GM18907 (cell line): Measurements from ENCODE around the gene GPR183.

Experiments used
- ATAC-seq: cut with Tn5 transposase; IDR thresholded peaks from one replicate; pipeline ENCODE4 v1.9.1; 2021; ENCODE audit warnings: mild to moderate bottlenecking, moderate library complexity; ENCODE audit not compliant: unreplicated experiment

The GPR183 gene

DNA sequence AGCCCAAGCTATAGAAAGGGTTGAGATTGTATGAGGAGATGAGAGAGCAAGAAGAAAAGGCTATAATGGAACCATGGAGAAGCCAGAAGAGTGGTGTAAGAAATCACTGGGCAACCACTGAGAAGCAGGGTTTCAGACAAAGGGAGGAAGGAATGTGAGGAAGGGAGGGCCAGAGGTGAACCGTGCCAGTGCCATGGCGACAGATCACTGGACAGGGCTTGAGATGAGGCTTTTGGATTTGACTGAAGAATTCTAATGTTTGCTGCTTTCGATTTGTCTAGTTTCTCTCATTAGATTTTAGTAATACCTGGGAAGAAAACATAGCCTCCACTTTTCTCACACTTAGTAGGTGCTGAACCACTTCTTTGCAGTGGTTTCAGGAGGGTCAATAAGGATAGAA is 6.3 kb upstream of the GPR183 start:
- ATAC-seq = no peak

DNA sequence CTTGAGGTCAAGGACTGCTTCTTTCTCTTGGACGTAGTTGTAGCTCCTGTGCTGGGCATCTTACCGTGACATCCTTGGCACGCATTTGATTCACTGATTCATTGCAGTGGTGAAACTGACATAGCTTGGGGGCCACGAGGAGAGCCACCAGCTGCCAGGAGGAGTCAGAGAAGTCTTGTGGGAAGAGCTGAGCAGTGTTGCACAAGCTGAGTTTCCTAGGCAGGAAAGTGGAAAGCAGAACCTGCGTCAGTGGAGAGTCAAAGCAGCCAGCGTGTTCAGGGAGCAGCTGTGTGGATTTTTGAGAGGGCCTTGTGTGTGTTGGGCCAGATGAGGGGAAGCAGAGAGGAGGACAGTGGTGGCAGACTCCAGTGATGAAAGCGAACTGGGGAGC is 5.3 kb upstream of the GPR183 start:
- peak; percentile 38 for ATAC-seq

DNA sequence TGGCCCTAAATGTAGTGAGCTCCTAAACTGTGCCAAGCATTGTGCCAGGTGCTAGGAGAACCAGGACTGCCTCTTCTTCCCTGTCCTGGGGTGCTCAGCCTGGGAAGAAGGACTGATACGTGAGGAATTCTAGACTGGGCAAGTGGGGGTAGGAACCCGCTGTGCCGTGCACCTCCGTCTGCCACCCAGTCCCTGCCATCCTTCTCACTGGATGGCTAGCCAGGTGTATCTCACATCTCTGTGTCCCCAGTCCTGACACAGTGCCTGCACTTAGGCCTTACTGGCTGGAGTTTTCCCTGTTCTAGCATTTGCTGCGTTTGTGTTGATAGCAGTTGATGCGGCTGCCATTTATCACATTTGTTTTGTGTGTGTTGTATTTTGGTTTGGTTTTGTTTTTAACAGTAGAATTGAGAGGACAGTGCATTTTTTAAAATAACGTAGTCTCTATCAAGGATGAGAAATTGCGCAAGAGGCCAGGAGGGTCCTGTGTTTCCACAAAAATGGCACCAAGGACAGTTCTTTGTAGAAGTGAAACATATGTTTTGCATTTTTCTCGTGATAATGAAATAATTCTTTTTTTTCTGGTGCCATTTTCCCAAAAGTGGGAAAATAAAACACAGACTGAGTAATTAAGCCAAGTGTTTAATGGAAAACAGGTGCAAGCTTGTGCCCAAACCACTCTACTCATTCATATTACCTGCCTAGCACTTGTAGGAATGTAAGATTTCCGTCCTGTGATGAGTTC is 4.7 kb upstream of the GPR183 start:
- no peak for ATAC-seq

DNA sequence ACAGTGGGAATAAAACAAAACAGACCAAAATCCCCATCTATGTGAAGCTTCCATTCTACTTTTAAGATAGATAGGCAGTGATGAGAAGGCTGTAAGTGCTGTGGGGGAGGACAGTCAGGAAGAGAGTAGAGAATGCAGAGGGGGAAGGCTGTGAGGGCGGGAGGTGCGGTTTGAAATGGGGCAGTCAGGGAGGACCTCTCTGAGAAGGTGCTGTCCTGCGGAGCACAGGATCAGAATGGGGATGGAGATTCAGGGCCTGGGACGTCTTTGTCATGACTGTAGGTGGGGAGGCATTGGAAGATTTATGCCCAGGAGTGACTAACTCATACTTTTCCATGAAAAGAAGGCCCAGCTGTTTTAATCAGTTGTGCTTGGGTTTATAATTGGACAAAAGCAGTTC is 3.9 kb upstream of the GPR183 start:
- no peak for ATAC-seq

DNA sequence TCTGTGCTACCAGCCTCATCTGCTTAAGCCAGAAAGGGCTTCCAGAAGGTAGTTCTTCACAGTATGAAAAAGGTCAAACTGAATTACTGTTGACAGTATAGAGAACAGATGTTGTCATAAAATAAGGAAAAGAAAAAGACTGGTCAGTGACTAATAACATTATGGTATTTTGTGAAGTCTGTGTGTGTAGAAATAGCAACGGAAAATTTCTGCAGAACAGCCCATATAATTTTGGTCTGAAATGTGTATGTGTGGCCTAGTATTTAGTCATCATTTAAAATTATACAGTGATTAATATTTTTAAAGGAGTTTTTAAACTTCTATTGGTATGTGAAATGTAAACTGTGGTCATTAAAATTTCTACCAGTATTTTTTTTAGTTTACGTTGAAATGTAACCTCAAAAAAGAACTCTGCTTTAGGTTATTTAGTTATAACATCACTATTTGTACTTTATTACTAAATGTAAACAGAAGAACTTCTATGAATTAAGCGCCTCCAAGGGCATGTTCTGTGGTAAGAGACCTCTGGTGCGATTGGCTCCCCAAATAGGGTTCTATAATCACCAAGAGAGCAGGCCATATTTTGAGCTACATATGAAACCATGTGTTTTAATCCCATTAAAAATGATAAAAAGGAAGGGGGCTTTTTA is 3.3 kb upstream of the GPR183 start:
- peak; percentile 33 for ATAC-seq

DNA sequence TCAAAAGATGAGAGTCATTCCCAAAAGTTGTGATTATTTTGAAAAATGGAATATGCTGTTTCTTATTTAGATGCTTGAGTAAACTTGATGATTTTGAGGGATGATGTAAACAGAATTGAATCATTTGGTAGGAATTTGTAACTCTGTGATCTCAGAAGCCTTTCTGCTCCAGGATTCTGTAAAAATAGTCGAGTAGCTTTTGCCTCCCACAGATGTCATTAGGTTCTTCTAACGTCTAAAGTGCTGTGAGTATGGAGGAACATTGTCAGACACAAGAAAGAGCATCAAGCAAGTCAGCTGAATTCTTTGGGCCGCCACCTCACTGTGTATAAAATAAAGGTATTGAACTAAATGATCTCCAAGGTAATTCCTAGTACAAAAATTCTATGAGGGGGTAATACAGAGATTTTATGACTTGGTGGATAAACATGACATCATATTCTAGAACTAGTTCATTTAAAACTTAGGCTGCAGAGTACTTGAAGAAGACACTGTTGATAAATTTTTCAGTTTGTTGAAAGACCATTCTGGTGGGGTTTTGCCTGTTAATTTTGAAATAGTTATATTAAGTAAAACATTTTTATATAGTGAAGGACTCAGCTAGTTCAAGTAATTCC is 1.4 kb upstream of the GPR183 start:
- ATAC-seq = no peak

DNA sequence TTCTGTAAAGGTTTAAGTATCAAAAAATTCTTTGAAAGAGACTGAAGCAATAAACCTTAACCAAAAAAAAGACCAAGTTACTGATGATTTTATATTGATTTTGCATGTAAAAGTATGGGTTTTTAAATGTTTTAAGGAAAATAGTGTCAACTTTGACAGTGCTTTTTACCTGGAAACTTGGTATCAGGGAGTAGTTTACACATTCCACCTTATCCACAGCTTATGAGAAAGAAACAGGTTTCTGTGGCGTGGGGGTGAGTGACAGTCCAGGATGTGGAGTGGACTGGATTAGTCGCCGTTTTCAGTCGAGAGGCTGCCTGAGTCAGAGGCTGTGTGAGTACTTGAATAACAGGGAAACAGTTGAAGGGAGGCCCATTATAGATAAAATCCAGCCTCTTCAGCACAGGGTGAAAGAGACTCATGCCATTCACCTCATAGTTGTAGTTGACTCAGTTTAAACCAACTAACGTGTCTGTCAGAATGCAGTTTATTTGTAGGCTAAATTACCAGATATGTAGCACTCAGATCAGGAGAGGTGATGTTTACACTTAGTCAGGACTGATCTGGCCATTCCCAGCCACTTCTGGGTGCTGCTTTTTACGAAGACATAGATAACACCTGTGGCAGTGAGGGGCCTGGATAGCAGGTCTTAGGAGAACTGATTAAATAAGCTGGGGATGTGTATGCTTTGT is 595 bp upstream of the GPR183 start:
- ATAC-seq = peak; percentile 44

DNA sequence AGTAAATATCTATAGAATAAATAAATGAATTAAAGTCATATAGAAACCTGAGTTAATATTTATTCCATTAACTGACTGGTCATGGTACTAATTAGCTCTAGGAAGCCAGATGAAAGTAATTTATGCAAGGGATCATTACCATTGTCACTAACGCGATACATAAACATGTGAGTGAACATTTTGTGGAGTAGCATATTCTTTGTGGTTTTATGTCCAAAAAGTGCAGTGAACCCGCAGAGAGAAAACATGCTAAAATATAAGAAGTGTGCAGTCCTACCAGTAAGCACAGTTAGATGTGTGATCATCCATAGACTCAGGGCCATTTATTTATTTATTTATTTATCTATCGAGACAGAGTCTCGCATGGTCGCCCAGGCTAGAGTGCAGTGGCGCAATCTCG is 1.6 kb downstream of the GPR183 start:
- ATAC-seq = no peak

DNA sequence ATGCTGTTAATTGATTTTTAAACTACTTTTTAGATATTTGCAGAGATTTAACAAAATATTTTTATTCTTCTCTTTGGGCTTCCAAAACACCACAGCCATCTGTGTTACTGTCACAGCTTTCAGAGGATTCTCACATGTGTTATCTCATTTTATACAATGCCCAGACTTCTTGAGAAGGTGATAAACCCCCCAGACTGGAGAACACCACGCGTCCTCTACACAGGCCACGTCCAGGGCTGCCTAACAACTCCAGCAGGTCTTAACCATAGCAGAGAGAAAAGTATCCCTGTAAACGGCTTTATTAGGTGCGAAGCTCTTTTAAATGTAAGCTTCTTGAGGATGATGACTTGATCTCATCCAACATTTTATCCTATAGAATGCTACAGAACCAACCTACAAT is 2.0 kb downstream of the GPR183 start:
- no peak for ATAC-seq

DNA sequence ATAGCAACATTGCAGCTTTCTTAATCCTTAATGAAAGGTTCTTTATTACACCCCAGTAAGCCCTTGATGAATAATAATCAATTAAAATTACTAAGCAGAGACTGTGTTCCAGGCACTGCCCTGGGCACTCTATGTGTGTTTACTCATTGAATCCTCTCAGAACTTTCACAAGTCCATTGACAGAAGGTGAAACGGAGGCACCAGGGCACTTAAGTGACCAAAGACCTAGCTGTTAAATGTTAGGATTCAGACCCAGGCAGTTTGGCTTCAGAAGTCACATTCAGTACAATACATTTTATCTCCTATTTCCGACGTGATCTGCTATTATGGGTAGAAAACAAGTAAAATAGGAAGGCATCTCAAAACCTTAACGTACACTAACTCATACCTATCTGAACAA is 2.7 kb downstream of the GPR183 start:
- no peak for ATAC-seq

DNA sequence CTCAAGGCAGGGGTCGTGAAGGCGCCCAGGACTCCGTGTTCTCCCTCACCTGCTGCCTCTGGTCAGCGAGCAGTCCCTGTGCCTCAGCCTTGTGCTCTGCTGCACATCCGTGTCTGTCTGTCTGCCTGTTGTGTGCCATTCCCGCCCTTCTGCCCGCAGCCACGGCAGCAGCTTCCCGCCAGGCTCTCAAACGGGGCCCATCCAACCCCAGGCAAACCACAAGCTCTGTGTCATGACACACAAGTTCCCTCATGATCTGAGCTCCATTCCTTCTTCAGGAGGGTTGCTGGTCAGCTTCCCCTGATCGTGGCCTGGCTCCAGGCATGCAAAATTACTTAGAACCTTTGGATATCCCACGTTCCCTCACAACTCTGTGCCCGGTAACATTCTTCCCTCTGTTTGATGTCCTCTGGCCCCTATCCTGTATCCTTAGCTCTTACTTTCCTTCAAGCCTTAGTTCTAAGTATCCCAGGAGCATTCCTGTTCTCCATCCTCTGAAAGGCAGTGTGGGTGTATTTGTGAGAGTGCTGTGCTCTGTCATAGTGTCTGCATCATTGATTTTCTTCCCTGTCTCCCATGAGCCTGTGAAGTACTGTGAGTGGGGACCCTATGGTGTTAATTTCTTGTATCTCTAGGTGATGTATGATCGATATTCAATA is 3.2 kb downstream of the GPR183 start:
- ATAC-seq = no peak

DNA sequence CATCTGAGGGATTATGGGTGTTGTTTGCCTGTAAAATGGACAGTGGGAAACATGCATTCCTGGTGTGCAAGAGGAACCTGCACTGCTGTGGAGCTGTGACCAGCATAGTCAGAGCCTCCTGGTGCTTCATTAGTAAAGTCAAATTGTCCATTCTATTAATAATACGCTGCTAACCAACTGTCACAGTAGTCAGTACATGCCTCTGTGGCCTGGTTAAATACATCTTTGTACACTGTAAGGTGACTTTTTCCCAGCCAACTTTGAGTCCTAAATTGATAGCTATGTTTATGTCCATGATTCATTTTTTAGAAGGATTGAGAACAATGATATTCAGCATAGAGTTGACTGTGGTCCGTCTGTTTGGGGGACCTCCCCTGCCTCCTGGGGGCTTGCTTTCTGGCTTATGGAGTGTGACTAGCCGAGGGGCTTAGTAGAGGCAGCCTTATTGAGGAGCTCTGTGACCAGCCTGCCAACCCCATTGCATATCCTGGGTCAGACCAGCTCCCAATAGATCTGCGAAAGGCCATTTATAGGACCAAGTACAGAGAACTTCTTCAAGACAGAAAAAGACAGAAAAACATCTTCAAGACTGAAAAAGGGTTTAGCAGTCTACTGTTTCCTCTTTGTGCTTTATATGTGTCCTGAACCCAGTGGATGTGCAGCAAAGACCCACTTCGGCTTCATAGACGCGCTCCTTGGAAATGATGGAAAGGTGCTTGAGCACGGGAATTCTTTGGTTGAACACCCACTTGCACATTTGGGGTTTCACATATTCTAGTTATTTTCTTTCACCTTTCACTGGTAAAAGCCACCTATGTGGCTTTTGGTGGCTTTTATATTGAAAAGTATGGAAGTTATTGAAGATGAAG is 4.3 kb downstream of the GPR183 start:
- no peak for ATAC-seq

DNA sequence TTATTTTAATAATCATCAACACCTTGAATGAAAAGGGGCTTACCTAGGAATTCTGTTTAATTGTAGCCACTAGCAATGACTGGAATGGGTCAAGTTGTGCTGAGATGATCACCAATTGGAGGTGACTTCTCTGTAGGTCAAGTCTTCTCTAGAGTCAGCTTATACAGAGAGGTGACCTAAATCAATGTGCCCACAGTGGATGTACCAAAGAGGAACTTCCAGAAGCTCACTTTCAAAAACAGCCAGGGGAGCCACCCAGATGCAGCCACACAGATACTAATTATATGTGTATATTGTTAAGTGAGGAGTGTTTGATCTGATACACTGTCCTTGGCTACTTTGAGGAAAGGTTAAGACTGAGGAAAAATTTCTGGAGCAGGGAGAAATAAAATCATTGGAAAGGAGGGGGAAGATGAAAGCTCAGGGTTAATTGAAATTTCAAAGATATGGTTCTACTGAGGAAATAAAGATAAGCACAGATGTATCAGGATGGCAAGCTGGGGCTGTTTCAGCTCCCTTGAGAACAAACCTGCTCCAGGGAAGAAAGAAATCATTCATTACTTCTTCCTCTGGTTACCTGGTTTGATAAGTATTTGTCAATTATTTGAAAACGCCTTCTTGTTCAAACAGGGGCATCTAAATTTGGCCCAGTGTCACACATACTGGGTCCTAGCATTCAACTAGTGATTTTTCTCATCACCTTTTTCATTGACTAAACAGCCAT is 5.1 kb downstream of the GPR183 start:
- ATAC-seq = no peak

DNA sequence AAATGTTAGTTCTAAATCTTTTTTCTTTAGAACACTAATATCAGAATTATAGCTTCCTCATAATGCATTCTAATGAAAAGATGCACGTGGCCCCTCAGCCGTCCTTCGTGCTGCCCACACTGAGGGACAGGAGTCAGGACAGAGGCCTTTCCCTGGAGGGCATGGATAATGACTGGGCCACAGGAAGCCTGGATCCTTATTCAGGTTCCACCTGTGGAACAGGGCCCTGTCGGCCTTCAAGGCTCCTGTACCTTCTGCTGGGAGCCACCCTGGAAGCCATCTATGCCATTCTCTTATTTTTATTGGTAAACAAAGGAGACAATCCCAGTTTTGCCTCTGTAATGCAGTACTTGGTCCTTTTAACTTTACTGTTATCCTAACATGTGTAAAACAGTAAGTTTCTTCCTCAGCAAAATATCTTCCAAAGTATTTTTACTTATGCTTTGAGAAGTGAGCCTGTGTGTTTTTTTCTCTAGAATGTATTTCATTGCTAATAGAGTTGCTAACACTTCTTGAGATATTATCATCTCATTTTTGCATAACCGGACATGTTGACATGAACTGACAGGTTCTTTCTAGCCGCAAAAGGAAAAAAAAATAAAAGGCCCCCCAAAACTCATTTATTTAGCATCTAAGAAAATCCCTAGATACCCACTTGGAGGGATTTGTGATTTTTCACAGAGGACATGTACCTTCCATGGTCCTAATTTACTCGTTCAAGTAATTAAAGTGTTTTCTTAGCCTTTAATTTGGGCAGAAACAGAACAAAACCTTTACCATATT is 6.0 kb downstream of the GPR183 start:
- ATAC-seq = no peak

DNA sequence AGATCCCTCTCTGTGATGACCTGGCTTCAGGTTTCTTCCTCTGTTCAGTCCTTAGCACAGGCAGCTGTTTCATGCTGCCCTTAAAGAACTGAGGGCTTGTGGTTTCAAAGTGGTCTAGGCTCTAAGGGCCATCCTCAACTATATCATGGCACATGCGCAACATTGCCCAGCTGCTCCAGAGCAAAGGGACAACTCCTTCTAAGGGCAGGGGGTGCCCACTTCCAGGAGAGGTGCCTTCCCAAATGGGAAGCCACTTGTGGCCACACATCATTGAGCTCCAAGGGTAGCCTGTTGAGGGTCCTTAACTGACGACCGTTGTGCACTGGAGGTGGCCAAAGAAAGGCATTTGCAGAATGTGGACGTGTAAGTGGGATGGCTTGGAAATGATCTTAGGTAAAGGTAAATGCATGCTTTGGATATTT is 7.3 kb downstream of the GPR183 start:
- no peak for ATAC-seq

DNA sequence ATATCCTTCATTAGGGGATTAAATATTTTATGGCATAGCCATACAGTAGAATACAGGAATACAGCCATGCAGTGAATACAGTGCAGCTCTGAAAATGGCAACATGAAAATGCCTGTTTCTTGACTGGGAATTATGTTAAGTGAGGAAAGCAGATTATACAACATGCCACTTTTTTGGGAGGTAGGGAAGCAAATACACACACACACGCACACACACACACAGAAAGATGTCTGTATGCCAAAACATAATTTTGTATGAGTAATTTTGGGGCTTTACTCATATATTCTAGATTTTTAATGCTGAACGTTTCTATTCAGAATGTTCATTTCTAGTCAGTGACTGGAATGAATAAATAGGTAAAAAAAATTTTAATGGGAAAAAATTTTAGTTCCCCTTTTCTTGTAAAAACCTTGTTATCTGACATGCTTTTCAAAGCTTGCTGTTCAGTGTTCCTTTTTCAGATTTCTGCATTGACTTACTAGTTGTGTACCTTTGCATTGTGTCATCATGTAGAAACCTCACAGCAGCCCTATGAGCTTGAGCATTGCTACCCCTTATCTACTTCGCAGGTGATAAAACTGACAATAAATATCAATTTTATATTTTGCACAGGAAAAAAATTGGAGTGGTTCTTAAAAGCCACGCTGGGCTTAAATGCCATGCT is 7.8 kb downstream of the GPR183 start:
- ATAC-seq = no peak

DNA sequence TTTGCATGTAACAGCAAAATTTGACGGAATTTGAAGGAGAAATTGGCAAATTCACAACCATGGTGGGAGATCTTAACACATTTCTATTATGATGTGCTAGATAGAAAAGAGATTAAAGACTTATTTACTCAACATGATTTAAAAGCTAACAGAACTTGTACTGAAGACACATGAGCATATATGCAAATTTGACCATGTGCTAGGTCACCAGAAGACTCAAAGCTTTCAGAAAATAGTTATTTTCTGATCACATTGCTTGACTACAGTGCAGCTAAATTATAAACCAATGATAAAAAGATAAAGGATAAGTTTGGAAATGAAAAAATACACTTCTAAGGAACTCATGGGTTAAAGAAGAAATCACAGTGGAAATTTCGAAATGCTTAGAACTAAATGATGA is 9.1 kb downstream of the GPR183 start:
- no peak for ATAC-seq

DNA sequence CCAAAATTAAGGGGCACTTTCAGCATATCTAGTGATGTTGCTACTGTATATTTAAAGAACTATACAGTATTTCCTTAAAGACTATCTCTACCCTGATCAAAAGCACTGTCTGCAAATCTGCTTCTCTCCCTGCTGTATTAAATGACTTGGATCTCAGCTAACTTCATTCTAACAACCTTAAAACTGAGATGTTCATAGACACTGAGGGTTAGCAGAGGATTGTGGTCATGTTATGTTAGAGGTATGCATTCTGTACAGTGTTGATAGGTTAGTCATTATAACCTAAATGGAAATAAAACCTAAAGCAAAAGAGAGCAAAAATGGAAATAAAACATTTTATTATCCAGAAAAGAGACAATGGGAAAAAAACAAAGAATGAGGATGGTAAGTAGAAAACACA is 9.9 kb downstream of the GPR183 start:
- ATAC-seq = no peak
